Caco-2 (cell line): ENCODE data around the gene SLCO2A1. TPM values are rescaled to one million over a fixed set of nuclear protein-coding genes. Genes with fewer than 3 reads are reported as not detected.

Experiments used
- BruUV-seq: library from RNA; stranded (reverse); fragments of 400-500 nt; replicated peaks from 2 replicates; lab custom pipeline; 2021; lab: Mats Ljungman, UMichigan
- CTCF ChIA-PET: fragments of 300-600 bp; sonication (Branson Sonifier 250); formaldehyde crosslinking; loops from one replicate; lab custom pipeline; 2022; ENCODE audit warnings: antibody characterized with exemption; lab: Charles Lee
- POLR2A ChIA-PET: fragments of 300-600 bp; sonication (Branson Sonifier 250); formaldehyde crosslinking; loops from one replicate; lab custom pipeline; 2022; ENCODE audit warnings: antibody characterized with exemption; lab: Charles Lee
- DNase-seq, 2 experiments: peaks; one replicate each; pipeline versions ENCODE4 v3.0.0 to v3.0.0-alpha.2; 2020 to 2022
- H3K27me3 ChIP-seq: replicated peaks from 2 replicates; pipeline ENCODE4 v1.6.0; 2011; ENCODE audit warnings: low read length; ENCODE audit not compliant: control insufficient read depth, insufficient read depth
- H3K36me3 ChIP-seq: 2 replicates; pipeline ENCODE4 v1.5.1; 2011; ENCODE audit warnings: low read length; ENCODE audit not compliant: control insufficient read depth, insufficient read depth
- H3K4me1 ChIP-seq: fragments of 250-450 bp; sonication (Bioruptor Pico); 2 replicates; pipeline ENCODE4 v1.5.1; 2020; ENCODE audit warnings: mild to moderate bottlenecking
- H3K4me3 ChIP-seq: 2 replicates; pipeline ENCODE4 v1.5.1; 2011; ENCODE audit warnings: low read depth, mild to moderate bottlenecking, control low read depth, low read length
- H3K9me3 ChIP-seq: fragments of 250-450 bp; sonication (Bioruptor Pico); 2 replicates; pipeline ENCODE4 v1.5.1; 2020; ENCODE audit warnings: mild to moderate bottlenecking, moderate library complexity
- H3K27ac Mint-ChIP-seq: one replicate; pipeline ENCODE4 v1.8.0; 2022; ENCODE audit warnings: mixed read lengths; ENCODE audit not compliant: unreplicated experiment
- H3K27me3 Mint-ChIP-seq: one replicate; pipeline ENCODE4 v1.8.0; 2022; ENCODE audit warnings: mixed read lengths; ENCODE audit not compliant: insufficient read depth, unreplicated experiment
- H3K36me3 Mint-ChIP-seq: one replicate; pipeline ENCODE4 v1.8.0; 2022; ENCODE audit warnings: mild to moderate bottlenecking, mixed read lengths; ENCODE audit not compliant: insufficient read depth, unreplicated experiment
- H3K4me1 Mint-ChIP-seq: one replicate; pipeline ENCODE4 v1.8.0; 2022; ENCODE audit warnings: low read depth, mixed read lengths; ENCODE audit not compliant: unreplicated experiment
- H3K4me3 Mint-ChIP-seq: one replicate; pipeline ENCODE4 v1.8.0; 2022; ENCODE audit warnings: mild to moderate bottlenecking, moderate library complexity, mixed read lengths; ENCODE audit not compliant: unreplicated experiment
- H3K9me3 Mint-ChIP-seq: one replicate; pipeline ENCODE4 v1.8.0; 2022; ENCODE audit warnings: mixed read lengths; ENCODE audit not compliant: unreplicated experiment
- CTCF ChIP-seq, 2 experiments: fragments of 200-600 bp in 1 of 2; IDR thresholded peaks; 1 replicate in 1 of 2; 2 replicates in 1 of 2; pipeline versions ENCODE4 v1.5.1 to v1.8.0; 2011 to 2022; ENCODE audit warnings: antibody characterized with exemption in 1 of 2, control low read depth in 1 of 2, inconsistent platforms in 1 of 2, low read depth in 1 of 2, low read length in 1 of 2, mild to moderate bottlenecking in 1 of 2, moderate library complexity in 1 of 2; ENCODE audit not compliant: insufficient read depth in 1 of 2, severe bottlenecking in 1 of 2, unreplicated experiment in 1 of 2
- intact Hi-C: fragments of 100-400 bp; cut with micrococcal nuclease; formaldehyde crosslinking; loops from one replicate; pipeline ENCODE4 v1.10.0; 2022; ENCODE audit not compliant: unreplicated experiment
- total RNA-seq: library from RNA; stranded (reverse); gene quantifications from 2 replicates; pipeline ENCODE4 v1.2.3, GENCODE V29; 2022

SLCO2A1 gene
- total RNA-seq, 1 experiment from 2014 or later = 2.5 TPM

- BruUV-seq = no TSS peak
- no peaks in the 10 kb centered on the region for H3K4me1 Mint-ChIP-seq
Measured at GRCh38 chr3:133958071-133958805, 71.5 kb downstream of the SLCO2A1 start.

DNA sequence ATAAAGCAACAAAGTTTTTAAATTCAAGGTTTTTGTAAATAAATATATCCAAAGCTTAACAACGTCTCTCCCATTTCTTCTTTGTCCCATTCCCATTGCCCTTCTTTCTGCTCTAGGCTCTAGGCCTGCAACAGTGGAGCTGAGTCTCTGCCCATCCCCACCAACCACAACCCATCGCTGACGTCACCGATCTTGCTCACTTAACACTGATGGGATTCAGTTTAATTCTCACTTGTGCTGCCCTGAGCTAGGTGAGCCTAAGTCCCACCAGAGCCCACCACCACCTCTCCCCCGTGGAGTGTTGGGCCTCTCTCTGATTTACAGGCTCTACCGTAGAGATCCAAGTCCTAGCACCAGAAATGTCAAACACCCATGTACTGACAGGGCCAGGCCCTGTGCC lies 72.7 kb downstream of the SLCO2A1 start:
- Histone ChIP-seq H3K4me3 (no peak overlapping the region), H3K36me3 (no peaks in the 10 kb centered on the region), H3K4me1 (no peaks in the 10 kb centered on the region), H3K27me3 (no peaks in the 10 kb centered on the region), H3K9me3 (no peaks in the 10 kb centered on the region)
- Mint-ChIP-seq H3K27ac (no peak overlapping the region), H3K4me3 (no peak overlapping the region), H3K36me3 (no peaks in the 10 kb centered on the region), H3K9me3 (no peaks in the 10 kb centered on the region), H3K4me1 (no peaks in the 10 kb centered on the region), H3K27me3 (no peaks in the 10 kb centered on the region)
- no TSS peak for BruUV-seq
- intact Hi-C loops = no loop called here
- POLR2A ChIA-PET = no interaction called here
- CTCF ChIA-PET = no interaction called here
- TF ChIP-seq CTCF (IDR thresholded peaks at IDR 0.05; ENCODE audit: insufficient read depth in 1 of 2, low read depth in 1 of 2, low read length in 1 of 2, severe bottlenecking in 1 of 2, unreplicated experiment in 1 of 2) = no peak
- no peak for DNase-seq

More at GRCh38 chr3:133958071-133958805, 71.5 kb downstream of the SLCO2A1 start:
- Mint-ChIP-seq H3K4me3 (no peak overlapping the region), H3K27me3 (no peaks in the 10 kb centered on the region), H3K9me3 (no peaks in the 10 kb centered on the region), H3K36me3 (no peaks in the 10 kb centered on the region), H3K27ac (no peak overlapping the region)
- Histone ChIP-seq H3K9me3 (no peaks in the 10 kb centered on the region), H3K4me3 (no peak overlapping the region), H3K27me3 (no peaks in the 10 kb centered on the region), H3K36me3 (no peaks in the 10 kb centered on the region), H3K4me1 (no peaks in the 10 kb centered on the region)
- POLR2A ChIA-PET = no interaction called here
- intact Hi-C loops = no loop called here
- no peak for TF ChIP-seq CTCF (IDR thresholded peaks at IDR 0.05; ENCODE audit: insufficient read depth in 1 of 2, low read depth in 1 of 2, low read length in 1 of 2, severe bottlenecking in 1 of 2, unreplicated experiment in 1 of 2)
- CTCF ChIA-PET = no interaction called here
- DNase-seq = no peak

GRCh38 chr3:133956353-133956752 lies 73.4 kb downstream of the SLCO2A1 start:
- no TSS peak for BruUV-seq
- H3K27me3 Mint-ChIP-seq = no peaks in the 10 kb centered on the region
- H3K27ac Mint-ChIP-seq = no peak overlapping the region
- H3K4me3 ChIP-seq = no peak overlapping the region
- H3K9me3 ChIP-seq = no peaks in the 10 kb centered on the region
- H3K4me3 Mint-ChIP-seq = no peak overlapping the region
- ChIA-PET POLR2A (no interaction called here), CTCF (no interaction called here)
- H3K27me3 ChIP-seq = no peaks in the 10 kb centered on the region
- H3K4me1 Mint-ChIP-seq = no peaks in the 10 kb centered on the region
- intact Hi-C loops = no loop called here
- no peaks in the 10 kb centered on the region for H3K9me3 Mint-ChIP-seq
- DNase-seq = no peak
- TF ChIP-seq CTCF (IDR thresholded peaks at IDR 0.05; ENCODE audit: insufficient read depth in 1 of 2, low read depth in 1 of 2, low read length in 1 of 2, severe bottlenecking in 1 of 2, unreplicated experiment in 1 of 2) = no peak
- H3K36me3 Mint-ChIP-seq = no peaks in the 10 kb centered on the region
- no peaks in the 10 kb centered on the region for H3K36me3 ChIP-seq
- H3K4me1 ChIP-seq = no peaks in the 10 kb centered on the region
